ENCODE measurements around the gene LYPLA2.

DNA sequence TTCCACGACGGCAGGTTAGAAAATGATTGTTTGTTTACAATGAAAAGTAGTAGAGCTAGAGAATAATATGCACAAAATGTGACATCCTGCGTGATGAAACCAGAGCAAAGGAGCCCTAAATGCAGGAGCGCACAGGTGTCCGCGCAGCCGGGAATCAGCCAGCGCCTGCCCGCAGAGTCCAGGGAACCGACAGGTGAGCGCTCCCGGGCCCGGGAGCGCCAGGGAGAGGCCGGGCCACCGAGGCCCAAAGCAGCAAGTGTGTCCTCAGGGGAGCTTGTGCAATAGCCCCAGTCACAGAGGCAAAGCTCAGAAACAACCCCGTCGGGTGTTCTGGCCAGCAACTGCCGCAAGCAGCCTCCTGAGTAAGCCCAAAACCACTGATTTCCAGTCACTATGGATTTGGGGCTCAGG, 10.4 kb downstream of the LYPLA2 start:
- TF ChIP-seq, protein P1, sequence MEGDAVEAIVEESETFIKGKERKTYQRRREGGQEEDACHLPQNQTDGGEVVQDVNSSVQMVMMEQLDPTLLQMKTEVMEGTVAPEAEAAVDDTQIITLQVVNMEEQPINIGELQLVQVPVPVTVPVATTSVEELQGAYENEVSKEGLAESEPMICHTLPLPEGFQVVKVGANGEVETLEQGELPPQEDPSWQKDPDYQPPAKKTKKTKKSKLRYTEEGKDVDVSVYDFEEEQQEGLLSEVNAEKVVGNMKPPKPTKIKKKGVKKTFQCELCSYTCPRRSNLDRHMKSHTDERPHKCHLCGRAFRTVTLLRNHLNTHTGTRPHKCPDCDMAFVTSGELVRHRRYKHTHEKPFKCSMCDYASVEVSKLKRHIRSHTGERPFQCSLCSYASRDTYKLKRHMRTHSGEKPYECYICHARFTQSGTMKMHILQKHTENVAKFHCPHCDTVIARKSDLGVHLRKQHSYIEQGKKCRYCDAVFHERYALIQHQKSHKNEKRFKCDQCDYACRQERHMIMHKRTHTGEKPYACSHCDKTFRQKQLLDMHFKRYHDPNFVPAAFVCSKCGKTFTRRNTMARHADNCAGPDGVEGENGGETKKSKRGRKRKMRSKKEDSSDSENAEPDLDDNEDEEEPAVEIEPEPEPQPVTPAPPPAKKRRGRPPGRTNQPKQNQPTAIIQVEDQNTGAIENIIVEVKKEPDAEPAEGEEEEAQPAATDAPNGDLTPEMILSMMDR (IDR thresholded peaks at IDR 0.05) = no peak
- TF ChIP-seq POLR2AphosphoS5 (IDR thresholded peaks at IDR 0.05) = no peak
- no peak for TF ChIP-seq POLR2A (IDR thresholded peaks at IDR 0.05)
- no peak for TF ChIP-seq EP300 (IDR thresholded peaks at IDR 0.05; ENCODE audit: low read depth)

Measured in transverse colon (tissue), 4 donors.